ENCODE measurements around the gene GINS3. TPM values are rescaled to one million over a fixed set of nuclear protein-coding genes. Genes with fewer than 3 reads are reported as not detected.

The GINS3 gene
- total and polyA plus RNA-seq, 10 of the 15 experiments (the other 5 are each of a cell fraction or from before 2014, with no cell fraction given) = 13.6 to 22.4 (median 15.6) TPM

DNA sequence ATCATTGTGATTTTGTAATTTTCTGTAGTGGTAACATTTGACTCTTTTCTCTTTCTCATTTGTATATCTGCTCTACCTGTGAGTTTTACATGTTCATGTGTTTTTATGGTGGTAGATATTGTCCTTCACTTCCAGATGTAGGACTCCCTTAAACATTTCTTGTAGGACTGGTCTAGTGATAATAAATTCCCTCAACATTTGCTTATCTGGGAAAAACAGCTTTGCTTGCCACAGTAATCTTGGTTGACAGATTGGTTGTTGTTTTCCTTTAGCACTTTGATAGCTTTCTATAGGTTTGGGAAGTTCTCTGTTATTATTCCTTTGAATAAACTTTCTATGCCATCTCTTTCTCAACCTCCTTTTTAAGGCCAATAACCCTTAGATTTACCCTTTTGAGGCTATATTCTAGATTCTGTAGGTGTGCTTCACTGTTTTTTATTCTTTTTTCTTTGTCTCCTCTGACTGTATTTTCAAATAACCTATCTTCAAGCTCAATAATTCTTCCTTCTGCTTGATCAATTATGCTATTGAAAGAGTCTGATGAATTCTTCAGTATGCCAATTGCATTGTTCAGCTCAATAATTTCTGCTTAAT is 32.1 kb upstream of the GINS3 start:
- ChIA-PET CTCF (interaction anchor here (0.9 kb wide), 1 partner anchor 23 kb away, joined by 3 read pairs; no protein-coding TSS in a partner anchor), POLR2A (no interaction called here), SMC1A (ENCODE audit: uncharacterized antibody, unreplicated experiment) (no interaction called here)

DNA sequence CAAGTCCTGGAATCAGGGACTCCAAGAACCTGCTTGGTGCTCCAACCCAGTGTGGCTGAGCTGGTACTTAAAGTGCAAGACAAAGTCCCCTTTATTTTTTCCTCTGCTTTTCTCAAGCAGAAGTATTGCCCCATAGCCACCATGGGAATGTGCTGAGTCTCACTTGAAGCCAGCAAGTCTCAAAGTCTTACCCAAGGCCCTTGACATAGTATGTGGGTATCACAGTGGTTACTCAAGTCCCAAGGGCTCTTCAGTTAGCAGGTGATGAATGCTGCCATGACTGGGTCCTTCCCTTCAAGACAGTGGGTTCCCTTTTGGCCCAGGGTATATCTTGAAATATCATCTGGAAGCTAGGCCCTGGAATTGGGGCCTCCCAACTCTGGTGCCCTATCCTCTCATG is 30.5 kb upstream of the GINS3 start:
- Histone ChIP-seq H3K36me3 (ENCODE audit: control insufficient read depth in 2 of 2, insufficient read depth in 2 of 2, low read length in 1 of 2) (no peaks in the 10 kb centered on the region), H3K4me1 (ENCODE audit: control insufficient read depth, insufficient read depth, low read length) (no peaks in the 10 kb centered on the region), H3K9me3 (replicated peaks; ENCODE audit: control insufficient read depth, insufficient read depth, low read length) (peaks cover 1% of the 10 kb centered on the region; the same call in 1 of the 3 replicates), H3K27ac (ENCODE audit: control insufficient read depth, insufficient read depth) (no peak overlapping the region), H3K9ac (ENCODE audit: control insufficient read depth, insufficient read depth, low read length) (no peak overlapping the region), H3K4me3 (no peak overlapping the region), H3K27me3 (replicated peaks in 1 of 2; ENCODE audit: control insufficient read depth in 2 of 2, insufficient read depth in 2 of 2, low read length in 1 of 2) (no peaks in the 10 kb centered on the region), H3K79me2 (ENCODE audit: control insufficient read depth, insufficient read depth, low read length) (no peaks in the 10 kb centered on the region), H3K4me2 (ENCODE audit: control insufficient read depth, insufficient read depth) (no peak overlapping the region), H2AFZ (ENCODE audit: control insufficient read depth, low read depth, low read length) (no peak overlapping the region), H4K20me1 (ENCODE audit: control insufficient read depth, insufficient read depth) (no peaks in the 10 kb centered on the region)
- ChIA-PET CTCF (no interaction called here), RAD21 (ENCODE audit: unreplicated experiment) (no interaction called here), SMC1A (ENCODE audit: uncharacterized antibody, unreplicated experiment) (no interaction called here), POLR2A (no interaction called here)
- BruUV-seq (replicated peaks) = no TSS peak
- in situ Hi-C loops (cut with MboI) = no loop called here
- FAIRE-seq (no peak), ATAC-seq (no peak), DNase-seq (ENCODE audit: low read depth, low spot score) (no peak)
- intact Hi-C loops (cut with micrococcal nuclease; ENCODE audit: unreplicated experiment) = no loop called here
- TF ChIP-seq, protein P1, sequence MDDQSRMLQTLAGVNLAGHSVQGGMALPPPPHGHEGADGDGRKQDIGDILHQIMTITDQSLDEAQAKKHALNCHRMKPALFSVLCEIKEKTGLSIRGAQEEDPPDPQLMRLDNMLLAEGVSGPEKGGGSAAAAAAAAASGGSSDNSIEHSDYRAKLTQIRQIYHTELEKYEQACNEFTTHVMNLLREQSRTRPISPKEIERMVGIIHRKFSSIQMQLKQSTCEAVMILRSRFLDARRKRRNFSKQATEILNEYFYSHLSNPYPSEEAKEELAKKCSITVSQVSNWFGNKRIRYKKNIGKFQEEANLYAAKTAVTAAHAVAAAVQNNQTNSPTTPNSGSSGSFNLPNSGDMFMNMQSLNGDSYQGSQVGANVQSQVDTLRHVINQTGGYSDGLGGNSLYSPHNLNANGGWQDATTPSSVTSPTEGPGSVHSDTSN (IDR thresholded peaks at IDR 0.05; ENCODE audit: insufficient replicate concordance, low read depth, low read length) = no peak
- TF ChIP-seq, protein P2, sequence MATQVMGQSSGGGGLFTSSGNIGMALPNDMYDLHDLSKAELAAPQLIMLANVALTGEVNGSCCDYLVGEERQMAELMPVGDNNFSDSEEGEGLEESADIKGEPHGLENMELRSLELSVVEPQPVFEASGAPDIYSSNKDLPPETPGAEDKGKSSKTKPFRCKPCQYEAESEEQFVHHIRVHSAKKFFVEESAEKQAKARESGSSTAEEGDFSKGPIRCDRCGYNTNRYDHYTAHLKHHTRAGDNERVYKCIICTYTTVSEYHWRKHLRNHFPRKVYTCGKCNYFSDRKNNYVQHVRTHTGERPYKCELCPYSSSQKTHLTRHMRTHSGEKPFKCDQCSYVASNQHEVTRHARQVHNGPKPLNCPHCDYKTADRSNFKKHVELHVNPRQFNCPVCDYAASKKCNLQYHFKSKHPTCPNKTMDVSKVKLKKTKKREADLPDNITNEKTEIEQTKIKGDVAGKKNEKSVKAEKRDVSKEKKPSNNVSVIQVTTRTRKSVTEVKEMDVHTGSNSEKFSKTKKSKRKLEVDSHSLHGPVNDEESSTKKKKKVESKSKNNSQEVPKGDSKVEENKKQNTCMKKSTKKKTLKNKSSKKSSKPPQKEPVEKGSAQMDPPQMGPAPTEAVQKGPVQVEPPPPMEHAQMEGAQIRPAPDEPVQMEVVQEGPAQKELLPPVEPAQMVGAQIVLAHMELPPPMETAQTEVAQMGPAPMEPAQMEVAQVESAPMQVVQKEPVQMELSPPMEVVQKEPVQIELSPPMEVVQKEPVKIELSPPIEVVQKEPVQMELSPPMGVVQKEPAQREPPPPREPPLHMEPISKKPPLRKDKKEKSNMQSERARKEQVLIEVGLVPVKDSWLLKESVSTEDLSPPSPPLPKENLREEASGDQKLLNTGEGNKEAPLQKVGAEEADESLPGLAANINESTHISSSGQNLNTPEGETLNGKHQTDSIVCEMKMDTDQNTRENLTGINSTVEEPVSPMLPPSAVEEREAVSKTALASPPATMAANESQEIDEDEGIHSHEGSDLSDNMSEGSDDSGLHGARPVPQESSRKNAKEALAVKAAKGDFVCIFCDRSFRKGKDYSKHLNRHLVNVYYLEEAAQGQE (IDR thresholded peaks at IDR 0.05; ENCODE audit: low read depth, low read length) = no peak
- TF ChIP-seq KDM1A (IDR thresholded peaks at IDR 0.05; ENCODE audit: borderline replicate concordance) (no peak), BCLAF1 (IDR thresholded peaks at IDR 0.05) (no peak), ZBTB33 (IDR thresholded peaks at IDR 0.05) (no peak), NFIC (IDR thresholded peaks at IDR 0.05; ENCODE audit: low read depth, low read length) (no peak)

More for the DNA sequence above, 32.1 kb upstream of the GINS3 start:
- intact Hi-C loops (cut with micrococcal nuclease; ENCODE audit: unreplicated experiment) = no loop called here
- H3K4me3 ChIP-seq = no peak overlapping the region
- no peaks in the 10 kb centered on the region for H3K36me3 ChIP-seq (ENCODE audit: control insufficient read depth in 2 of 2, insufficient read depth in 2 of 2, low read length in 1 of 2)
- no peaks in the 10 kb centered on the region for H3K79me2 ChIP-seq (ENCODE audit: control insufficient read depth, insufficient read depth, low read length)
- no peak overlapping the region for H3K27ac ChIP-seq (ENCODE audit: control insufficient read depth, insufficient read depth)
- no peak overlapping the region for H3K4me2 ChIP-seq (ENCODE audit: control insufficient read depth, insufficient read depth)
- H3K4me1 ChIP-seq (ENCODE audit: control insufficient read depth, insufficient read depth, low read length) = no peaks in the 10 kb centered on the region
- H3K9me3 ChIP-seq (replicated peaks; ENCODE audit: control insufficient read depth, insufficient read depth, low read length) = peaks cover 1% of the 10 kb centered on the region; the same call in 1 of the 3 replicates
- DNase-seq (ENCODE audit: low read depth, low spot score) (no peak), ATAC-seq (no peak), FAIRE-seq (no peak)
- RAD21 ChIA-PET (ENCODE audit: unreplicated experiment) = no interaction called here
- no peaks in the 10 kb centered on the region for H3K27me3 ChIP-seq (replicated peaks in 1 of 2; ENCODE audit: control insufficient read depth in 2 of 2, insufficient read depth in 2 of 2, low read length in 1 of 2)
- in situ Hi-C loops (cut with MboI) = no loop called here
- H4K20me1 ChIP-seq (ENCODE audit: control insufficient read depth, insufficient read depth) = no peaks in the 10 kb centered on the region
- no TSS peak for BruUV-seq (replicated peaks)
- H3K9ac ChIP-seq (ENCODE audit: control insufficient read depth, insufficient read depth, low read length) = no peak overlapping the region
- H2AFZ ChIP-seq (ENCODE audit: control insufficient read depth, low read depth, low read length) = no peak overlapping the region
- no peak for TF ChIP-seq SP1 (IDR thresholded peaks at IDR 0.05; ENCODE audit: low read depth, low read length)
- TF ChIP-seq CBX5 (IDR thresholded peaks at IDR 0.05; ENCODE audit: low read depth) = peak; percentile 69; the same call in 1 of the 2 replicates
